GM18526 (cell line): Measurements from ENCODE around the gene SIRPA.

ENCODE experiments used
- POLR2A ChIP-seq: IDR thresholded peaks from 3 replicates; pipeline ENCODE4 v1.6.1; 2011; ENCODE audit not compliant: insufficient read length; ENCODE audit errors: extremely low read depth

SIRPA gene

DNA sequence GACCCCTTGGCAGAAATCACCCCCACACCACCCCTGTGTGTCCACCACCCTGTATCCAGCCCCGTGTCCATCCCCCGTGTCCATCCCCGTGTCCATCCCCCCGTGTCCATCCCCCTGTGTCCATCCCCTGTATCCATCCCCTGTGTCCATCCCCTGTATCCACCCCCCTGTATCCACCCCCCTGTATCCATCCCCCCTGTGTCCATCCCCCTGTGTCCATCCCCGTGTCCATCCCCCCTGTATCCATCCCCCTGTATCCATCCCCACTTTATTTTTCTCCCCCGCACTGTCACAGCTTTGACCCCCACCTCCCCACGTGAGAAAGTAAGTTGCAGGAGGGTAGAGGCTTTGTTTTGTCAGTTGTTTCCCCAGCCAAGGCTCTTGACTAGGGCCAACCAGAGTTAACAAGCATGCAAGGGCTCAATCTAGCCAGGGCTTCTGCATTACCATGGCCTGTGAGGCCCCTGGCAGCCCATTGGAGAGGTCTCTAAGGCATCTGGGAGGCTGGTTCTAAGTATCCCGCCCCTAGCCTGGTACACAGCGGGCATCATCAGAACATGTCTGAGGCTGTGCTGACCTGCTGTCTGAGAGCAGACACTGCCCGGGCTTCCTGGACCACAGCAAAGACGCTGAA lies 18.1 kb upstream of the SIRPA start:
- TF ChIP-seq POLR2A, result no peak

DNA sequence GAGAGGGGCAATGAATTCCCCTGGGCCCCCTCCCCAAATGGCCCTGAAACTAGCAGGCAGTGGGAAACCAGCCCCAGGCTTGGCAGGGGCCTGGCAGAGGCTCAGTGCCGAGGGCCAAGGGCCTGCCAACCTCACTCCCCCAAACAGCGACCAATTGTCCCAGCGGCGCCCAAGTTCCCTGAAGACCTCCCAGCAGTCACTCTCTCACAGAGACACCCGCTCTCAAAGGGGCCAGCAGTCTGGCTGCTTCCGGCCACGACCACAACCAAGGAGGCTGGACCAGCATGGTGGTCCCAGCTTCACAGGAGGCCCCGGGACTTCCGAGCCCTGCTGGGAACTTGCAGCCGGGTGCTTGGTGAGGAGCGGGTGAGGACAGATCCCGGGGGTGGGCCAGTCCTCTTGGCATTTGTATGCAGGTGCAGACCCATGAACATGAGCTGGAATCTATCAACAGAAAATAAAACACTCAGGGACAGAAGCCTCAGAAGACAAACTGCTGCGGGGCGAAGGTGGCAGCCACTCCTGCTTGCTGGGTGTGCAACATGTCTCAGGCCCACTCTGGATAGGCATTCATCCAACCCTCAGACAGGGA lies 17.5 kb upstream of the SIRPA start:
- no peak for TF ChIP-seq POLR2A

DNA sequence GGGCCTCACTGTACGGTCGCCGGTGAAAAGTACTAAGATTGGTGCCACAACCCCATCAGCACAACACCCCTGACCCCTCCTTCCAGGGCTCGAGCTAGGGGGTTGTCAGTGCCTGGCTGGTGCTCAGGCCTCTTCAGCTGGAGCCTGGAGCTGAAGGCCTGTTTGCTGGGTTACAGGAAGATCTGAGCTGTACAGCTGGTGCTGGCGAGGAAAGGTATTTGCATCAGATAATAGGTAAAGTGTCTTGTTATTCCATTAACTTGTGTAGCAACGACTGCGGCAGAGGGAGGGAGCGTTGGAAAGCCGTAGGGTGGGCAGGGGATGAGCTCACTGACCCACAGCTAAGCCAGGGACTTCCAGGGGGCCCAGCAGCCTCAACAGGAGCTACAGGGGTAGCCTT lies 15.8 kb upstream of the SIRPA start:
- no peak for TF ChIP-seq POLR2A

DNA sequence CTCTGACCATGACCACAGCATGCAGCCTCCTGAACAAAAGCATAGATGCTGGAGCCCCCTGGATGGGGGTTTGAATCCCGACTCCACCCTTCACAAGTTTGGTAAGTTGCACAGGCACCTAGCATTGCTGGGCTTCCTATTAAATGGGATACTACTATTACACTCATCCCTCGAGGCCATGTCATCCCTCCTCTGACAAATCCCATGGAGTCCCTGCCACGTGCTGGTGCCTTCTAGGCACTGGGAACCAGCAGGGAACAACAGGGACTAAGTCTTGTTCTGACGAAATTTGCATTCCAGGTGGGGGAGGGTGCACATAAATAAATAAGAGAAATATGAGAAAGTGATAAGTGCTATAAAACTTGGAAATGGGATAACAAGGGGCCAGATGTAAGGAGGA lies 15.3 kb upstream of the SIRPA start:
- TF ChIP-seq POLR2A, result no peak

DNA sequence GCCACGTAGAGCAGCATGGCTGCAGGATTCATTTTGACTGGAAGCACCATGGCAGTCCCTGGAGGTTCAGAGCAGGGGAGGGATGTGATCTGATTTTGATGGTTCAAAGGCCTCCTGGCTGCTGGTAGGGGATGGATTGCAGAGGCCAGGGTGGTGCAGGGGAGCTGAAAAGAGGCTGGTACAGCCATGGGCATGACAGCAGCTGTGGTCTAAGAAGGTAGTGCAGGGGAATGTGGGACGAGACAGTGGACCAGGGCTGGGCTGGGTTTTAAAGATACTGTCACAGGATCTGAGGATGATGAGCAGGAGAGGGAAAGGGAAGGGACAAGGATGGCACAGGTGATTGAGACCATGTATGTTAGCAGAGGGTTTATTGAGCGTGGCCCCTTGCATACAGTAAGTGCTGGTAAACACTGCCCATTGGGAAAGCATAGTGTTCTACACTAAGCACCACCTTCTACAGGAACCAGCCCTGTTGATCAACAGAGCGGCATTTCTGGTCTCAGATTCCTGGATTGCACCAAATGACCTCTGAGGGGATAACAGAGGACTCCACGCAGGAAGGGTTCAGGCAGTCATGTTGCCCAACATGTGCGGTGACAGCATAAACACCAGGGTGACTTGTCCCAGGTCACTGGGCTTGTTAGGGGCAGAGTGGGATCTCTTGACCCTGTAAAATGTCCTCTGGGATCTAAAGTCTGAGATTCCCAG lies 14.5 kb upstream of the SIRPA start:
- TF ChIP-seq POLR2A, result no peak

DNA sequence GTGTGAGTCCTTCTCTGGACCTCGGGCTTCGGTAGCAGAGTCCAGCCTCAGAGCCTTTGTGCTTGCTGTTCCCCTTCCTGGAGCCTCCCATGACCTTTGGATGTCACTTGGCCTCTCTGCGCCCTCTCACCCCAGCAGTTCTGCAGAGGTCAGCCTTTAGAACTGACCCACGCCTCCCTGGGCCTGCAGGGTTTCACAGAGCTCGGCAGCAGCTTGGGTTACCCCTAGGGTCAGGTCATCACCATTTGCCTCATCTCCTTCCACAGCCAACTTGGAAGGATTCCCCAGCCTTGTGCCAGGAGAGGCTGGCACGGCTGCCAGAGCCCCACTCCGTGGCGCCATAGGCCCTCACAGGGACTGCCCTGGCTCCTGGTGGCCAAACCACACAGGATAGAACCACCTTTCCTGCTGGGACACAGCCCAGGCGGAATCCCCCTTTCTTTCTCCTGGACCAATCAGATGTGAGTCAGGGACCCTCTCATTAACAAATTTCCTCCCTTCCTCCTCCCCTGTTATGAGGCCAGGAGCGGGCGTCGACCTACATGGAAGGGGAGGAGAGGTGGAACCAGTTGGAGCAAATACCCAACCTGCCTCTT lies 13.9 kb upstream of the SIRPA start:
- no peak for TF ChIP-seq POLR2A

DNA sequence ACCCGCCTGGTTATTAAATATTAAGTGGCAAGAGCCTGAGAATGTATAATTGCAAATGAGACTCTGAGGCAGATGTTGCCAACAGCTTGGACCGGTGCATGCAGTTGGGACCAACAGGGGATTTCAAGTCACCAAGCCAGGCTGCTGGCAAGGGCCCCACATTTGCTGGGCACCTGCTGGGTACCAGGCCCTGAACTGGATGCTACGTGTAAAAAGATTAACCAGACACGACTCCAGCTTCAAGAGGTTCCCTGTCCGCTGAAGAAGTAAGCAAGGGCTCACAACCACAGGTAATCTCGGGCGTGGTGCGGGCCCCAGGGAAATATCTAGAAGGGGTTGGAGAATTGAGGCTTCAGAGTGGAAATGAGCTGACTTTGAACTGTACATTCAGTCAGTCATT lies 13.2 kb upstream of the SIRPA start:
- no peak for TF ChIP-seq POLR2A

DNA sequence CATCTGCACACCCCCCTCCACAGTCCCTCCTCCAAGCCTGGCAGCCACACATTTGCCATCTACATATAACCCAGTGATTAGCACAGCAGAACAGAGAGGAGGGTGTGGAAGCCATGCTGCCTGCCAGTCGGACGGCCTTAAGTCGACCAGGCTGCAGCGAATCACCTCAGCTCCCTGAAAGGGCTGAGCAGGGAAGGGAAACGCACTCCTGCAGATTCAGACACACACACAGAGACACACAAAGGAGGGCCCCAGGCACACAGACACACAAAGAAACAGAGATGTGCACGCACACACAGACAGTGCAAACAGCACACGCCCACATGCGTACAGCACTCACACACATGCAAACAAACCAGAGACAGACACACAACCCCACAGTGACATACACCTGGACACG lies 11.2 kb upstream of the SIRPA start:
- no peak for TF ChIP-seq POLR2A

DNA sequence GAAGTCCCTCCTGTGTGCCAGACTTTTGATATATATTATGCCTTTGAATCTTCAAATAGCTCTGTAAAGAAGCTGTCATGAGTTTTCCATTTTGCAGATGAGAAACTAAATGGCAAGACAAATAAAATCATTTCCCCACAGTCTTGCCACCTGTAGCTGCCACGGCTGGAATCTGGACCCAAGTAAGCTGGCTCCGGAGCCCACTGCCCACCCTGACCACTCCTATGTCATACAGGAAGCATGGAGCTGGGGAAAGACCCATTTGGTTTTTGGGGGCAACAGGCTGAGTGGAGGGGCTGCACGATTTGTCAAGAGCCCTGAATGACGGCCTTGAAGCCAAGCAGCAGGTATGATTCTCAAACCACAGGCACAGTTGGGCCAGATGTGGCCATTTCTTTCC lies 10.0 kb upstream of the SIRPA start:
- TF ChIP-seq POLR2A, result no peak

DNA sequence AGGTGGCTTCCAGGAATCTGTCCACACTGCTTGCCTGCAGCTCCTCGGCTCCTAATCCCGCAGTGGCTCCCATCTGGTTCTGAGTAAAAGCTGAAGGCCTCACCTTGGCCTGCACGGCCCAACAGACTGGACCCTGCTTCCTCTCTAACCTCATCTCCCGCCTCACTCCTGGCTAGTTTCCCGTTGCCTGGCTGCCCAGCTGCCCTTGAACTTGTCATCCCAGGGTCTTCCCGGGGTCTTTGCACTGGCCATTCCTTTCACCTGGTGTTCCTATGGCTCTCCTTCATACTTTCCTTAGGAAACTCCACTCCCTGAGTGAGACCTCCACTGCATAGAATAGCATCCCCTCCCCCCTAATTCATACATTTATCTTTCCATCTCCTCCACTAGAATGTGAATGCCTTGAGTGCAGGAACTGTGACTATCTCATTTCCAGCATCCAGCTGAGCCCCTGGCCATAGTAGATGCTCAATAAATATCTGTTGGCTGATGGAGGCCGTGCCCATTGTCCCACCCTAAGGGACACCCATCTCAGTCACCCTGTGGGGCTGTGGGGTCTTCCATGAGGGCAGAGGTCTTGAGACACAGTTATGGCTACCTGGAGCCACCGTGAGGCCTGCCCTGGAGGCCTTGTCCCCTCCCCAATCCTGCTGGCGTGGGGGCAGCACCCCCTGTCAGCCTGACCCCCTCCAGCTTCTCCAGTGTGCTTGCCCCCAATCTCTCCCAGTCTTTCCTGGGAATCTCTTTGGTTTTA lies 9.1 kb upstream of the SIRPA start:
- no peak for TF ChIP-seq POLR2A

GRCh38 chr20:1887321-1887720 lies 7.9 kb upstream of the SIRPA start:
- TF ChIP-seq POLR2A, result no peak

DNA sequence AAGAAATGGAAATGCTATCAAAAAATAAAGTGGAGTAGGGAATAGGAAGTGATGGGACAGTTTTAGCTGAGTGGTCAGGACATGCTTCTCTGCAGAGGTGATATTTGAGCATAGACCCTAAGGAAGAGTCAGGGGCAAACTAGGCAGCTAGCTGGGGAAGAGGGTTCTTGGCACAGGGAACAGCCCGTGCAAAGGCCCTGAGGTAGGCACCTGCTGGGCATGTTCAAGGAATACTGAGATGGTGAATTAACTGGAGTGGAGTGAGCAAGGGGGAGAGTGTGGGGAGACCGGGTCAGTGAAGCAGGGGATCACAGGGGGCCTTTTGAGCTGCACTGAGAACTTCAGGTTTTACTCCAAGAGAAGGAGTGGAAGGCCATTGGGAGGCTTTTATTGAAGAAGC lies 7.5 kb upstream of the SIRPA start:
- no peak for TF ChIP-seq POLR2A

GRCh38 chr20:1888796-1889463 lies 6.3 kb upstream of the SIRPA start:
- no peak for TF ChIP-seq POLR2A

DNA sequence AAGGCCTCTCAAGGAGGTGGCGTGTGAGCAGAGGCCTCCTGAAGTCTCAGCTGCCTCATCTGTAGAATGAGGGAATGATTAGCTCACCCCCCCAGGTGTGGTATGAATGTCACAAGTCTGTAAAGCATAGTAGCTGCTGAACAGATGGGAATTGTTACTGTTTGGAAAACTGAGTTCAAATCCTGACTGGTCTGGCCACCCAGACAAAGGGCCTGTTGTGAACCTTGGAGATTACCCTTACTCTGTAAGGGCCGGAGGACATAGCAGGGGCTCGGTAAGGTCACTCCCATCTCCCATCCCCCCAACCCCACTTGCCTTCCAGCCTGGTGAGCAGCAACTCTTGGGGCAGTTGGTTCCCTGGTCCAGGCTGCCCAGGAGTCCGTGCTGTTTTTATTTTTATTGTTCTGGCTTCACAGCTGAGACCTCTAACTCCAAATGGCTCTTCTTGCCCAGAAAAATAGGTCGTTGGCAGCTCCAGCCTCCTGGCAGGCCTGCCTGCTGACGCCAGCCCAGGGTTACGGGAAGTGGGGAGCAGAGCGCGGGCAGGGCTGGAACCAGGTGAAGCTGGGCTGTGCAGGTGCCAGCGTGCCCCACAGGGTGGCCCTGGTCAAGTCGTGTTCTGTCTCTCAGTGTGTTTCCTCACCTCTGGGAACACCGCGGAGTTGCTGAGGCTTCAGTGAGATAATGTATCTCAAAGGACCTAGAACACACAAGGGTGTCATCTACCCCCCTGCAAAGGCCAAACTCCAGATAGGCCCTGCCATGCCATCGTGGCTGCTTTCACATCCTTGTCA lies 4.5 kb upstream of the SIRPA start:
- TF ChIP-seq POLR2A, result no peak
